HG02981 (cell line): ENCODE data around the gene WRAP73.

Source experiments
- ATAC-seq: cut with Tn5 transposase; IDR thresholded peaks from one replicate; pipeline ENCODE4 v1.9.1; 2021; ENCODE audit warnings: mild to moderate bottlenecking, moderate library complexity; ENCODE audit not compliant: unreplicated experiment

The WRAP73 gene

DNA sequence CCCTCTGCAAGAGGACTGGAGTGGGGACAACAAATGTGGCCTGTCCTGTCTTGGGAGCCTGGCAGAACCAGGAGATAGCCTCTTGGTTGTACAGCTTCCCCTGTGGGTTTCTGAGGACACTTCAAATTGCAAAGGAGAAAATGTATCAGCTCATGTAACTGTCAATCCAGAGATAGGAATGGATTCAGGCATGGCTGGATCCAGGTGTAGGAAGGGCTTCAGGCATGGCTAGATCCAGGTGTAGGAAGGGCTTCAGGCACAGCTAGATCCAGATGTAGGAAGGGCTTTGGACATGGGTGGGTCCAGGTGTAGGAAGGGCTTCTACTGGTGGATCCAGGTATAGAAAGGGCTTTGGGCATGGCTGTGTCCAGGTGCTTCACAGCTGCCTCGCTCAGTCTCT, 33.3 kb upstream of the WRAP73 start:
- ATAC-seq: no peak

- ATAC-seq: no peak
These were observed 32.2 kb upstream of the WRAP73 start for GRCh38 chr1:3681898-3682806.

- ATAC-seq: no peak
These were observed 31.5 kb upstream of the WRAP73 start for GRCh38 chr1:3681231-3681897.

- ATAC-seq: no peak
These were observed 30.8 kb upstream of the WRAP73 start for GRCh38 chr1:3680488-3681230.

GRCh38 chr1:3679799-3680453, 30.0 kb upstream of the WRAP73 start:
- no peak for ATAC-seq

GRCh38 chr1:3679098-3679555, 29.2 kb upstream of the WRAP73 start:
- ATAC-seq: no peak

GRCh38 chr1:3678361-3679097, 28.6 kb upstream of the WRAP73 start:
- ATAC-seq: no peak

DNA sequence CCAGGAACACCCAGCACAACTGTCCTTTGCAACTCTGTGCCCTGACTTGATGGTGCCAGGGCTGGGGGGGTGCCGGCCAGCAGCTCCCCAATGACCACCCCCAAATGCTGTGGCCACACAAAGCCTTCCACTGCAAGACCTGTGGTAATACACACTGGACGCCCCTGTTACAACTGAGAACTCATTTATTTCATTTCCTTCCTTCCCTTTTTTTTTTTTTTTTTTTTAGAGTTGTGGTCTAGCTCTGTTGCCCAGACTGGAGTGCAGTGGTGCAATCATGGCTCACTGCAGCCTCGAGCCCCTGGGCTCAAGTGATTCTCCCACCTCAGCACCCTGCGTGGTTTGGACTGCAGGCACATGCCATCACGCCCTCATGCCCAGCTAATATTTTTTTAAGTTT, 27.6 kb upstream of the WRAP73 start:
- peak; percentile 2 for ATAC-seq

DNA sequence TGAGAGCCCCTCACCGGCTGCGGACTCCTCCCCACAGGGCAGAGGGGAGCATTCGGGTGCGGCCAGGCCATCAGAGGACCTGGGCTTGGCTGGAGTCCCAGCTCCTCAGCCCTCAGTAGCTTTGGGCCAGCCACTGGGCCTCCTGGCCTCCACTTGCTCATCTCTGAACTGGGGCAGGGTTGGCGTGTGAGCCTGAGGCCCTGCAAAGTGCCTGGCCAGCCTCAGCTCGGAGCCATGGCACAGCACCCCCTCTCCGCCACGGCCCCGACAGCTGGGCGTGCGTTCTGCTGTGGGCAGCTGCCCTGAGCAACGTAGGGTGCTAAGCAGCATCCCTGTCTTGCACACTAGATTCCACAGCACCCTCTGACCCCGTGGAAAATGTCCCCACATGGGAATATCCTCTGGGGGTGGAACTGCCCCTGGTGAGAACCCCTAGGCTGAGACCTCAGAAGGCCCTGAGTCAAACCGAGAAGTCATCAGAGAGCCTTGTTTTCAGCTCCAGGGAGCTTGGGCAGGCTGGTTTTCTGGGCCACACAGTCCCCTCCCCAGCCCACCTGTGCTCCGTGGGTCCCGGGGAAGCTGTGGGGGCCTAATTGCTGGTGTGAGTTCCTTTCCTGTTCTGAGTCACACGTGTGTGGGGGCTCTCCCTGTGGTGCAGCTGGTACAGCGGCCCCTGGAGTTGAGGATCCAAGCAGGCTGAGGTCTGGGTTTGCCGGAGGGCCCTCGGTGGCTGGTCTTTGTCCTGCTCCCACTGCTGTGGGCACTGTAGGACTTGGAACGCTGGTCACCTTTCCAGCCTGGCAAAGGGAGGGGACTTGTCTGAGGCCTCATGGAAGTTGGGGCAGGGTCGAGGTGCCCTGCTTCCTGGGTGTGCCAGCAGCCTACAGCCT, 26.9 kb upstream of the WRAP73 start:
- peak; percentile 61 for ATAC-seq

GRCh38 chr1:3675436-3675835, 25.5 kb upstream of the WRAP73 start:
- ATAC-seq: no peak

GRCh38 chr1:3674100-3675094, 24.5 kb upstream of the WRAP73 start:
- no peak for ATAC-seq

- no peak for ATAC-seq
These were observed 23.6 kb upstream of the WRAP73 start for GRCh38 chr1:3673381-3674099.

GRCh38 chr1:3672971-3673361, 23.1 kb upstream of the WRAP73 start:
- no peak for ATAC-seq

- no peak for ATAC-seq
These were observed 22.5 kb upstream of the WRAP73 start for GRCh38 chr1:3672231-3672970.

GRCh38 chr1:3671371-3672180, 21.7 kb upstream of the WRAP73 start:
- ATAC-seq: no peak

DNA sequence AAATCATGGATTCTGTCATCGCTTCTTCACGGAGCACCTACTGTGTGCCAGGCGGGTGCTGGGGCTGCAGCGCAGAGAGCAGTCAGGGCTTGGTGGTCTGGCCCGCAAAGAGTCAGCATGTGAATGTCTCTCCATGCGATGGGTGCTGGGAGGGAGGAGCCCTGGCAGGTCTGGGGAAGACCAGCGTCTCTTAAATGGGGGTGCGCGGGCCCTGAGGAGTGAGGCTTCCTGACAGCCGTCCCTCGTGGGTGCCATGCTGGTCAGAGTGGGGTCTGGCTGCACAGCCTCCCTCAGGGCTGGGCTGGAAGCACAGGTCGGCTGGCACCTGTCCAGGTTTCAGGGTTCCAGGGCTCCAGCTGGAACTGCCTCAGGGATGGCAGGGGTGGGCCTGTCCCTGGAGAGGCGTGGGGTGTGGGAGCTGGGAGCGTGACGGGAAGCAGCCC, 20.9 kb upstream of the WRAP73 start:
- ATAC-seq: no peak
